GM21526 (cell line): Measurements from ENCODE around the gene PTPRG.

Source experiments
- ATAC-seq: cut with Tn5 transposase; IDR thresholded peaks from one replicate; pipeline ENCODE4 v1.9.1; 2021; ENCODE audit warnings: moderate library complexity; ENCODE audit not compliant: unreplicated experiment, low FRiP score

The PTPRG gene

GRCh38 chr3:61646851-61647525 is 85.6 kb downstream of the PTPRG start:
- ATAC-seq: no peak

- ATAC-seq: no peak
These were observed 87.1 kb downstream of the PTPRG start for GRCh38 chr3:61648481-61648880.

- ATAC-seq: no peak
These were observed 88.2 kb downstream of the PTPRG start for GRCh38 chr3:61649381-61650170.

- no peak for ATAC-seq
These were observed 88.9 kb downstream of the PTPRG start for GRCh38 chr3:61650276-61650675.

GRCh38 chr3:61650719-61651410 is 89.5 kb downstream of the PTPRG start:
- ATAC-seq: no peak

- no peak for ATAC-seq
These were observed 96.3 kb downstream of the PTPRG start for GRCh38 chr3:61657689-61658088.

- ATAC-seq: no peak
These were observed 101.5 kb downstream of the PTPRG start for GRCh38 chr3:61662861-61663260.

- ATAC-seq: no peak
These were observed 102.2 kb downstream of the PTPRG start for GRCh38 chr3:61663356-61664104.

GRCh38 chr3:61664105-61664482 is 102.7 kb downstream of the PTPRG start:
- no peak for ATAC-seq

- no peak for ATAC-seq
These were observed 103.8 kb downstream of the PTPRG start for GRCh38 chr3:61665121-61665520.

- ATAC-seq: no peak
These were observed 104.6 kb downstream of the PTPRG start for GRCh38 chr3:61665987-61666386.

GRCh38 chr3:61666615-61667330 is 105.4 kb downstream of the PTPRG start:
- no peak for ATAC-seq

GRCh38 chr3:61667383-61667782 is 106.0 kb downstream of the PTPRG start:
- no peak for ATAC-seq

- ATAC-seq: no peak
These were observed 106.4 kb downstream of the PTPRG start for GRCh38 chr3:61667814-61668213.

GRCh38 chr3:61668317-61668864 is 107.0 kb downstream of the PTPRG start:
- peak; percentile 84 for ATAC-seq

- ATAC-seq: no peak
These were observed 107.8 kb downstream of the PTPRG start for GRCh38 chr3:61669203-61669602.

GRCh38 chr3:61669668-61670299 is 108.4 kb downstream of the PTPRG start:
- ATAC-seq: peak; percentile 81

GRCh38 chr3:61673651-61674050 is 112.3 kb downstream of the PTPRG start:
- no peak for ATAC-seq

- no peak for ATAC-seq
These were observed 113.2 kb downstream of the PTPRG start for GRCh38 chr3:61674596-61674995.
